Activated T-cell treated with anti-CD3 and anti-CD28 coated beads, Interleukin-2, amount 50 U/mL, for 4 hours (primary cell): ENCODE results near the gene ZNF470. TPM values are rescaled to one million over a fixed set of nuclear protein-coding genes. Genes with fewer than 3 reads are reported as not detected.
A peak's percentile ranks its signal among the peaks of the same experiment; 100 is the strongest.

Experiments
- ATAC-seq, 2 donors: fragments of 200-7000 bp; cut with Tn5 transposase; one replicate each; pipeline ENCODE4 v1.10.0; 2021
- DNase-seq: peaks from one replicate; pipeline ENCODE4 v3.0.0-alpha.2; 2020
- H3K27me3 Mint-ChIP-seq: one replicate; pipeline ENCODE4 v1.8.0; 2021; ENCODE audit warnings: low read depth, mixed read lengths
- H3K36me3 Mint-ChIP-seq: one replicate; pipeline ENCODE4 v1.8.0; 2022; ENCODE audit warnings: mixed read lengths; ENCODE audit not compliant: insufficient read depth
- H3K4me1 Mint-ChIP-seq: one replicate; pipeline ENCODE4 v1.8.0; 2021; ENCODE audit warnings: low read depth, mixed read lengths
- H3K4me3 Mint-ChIP-seq: one replicate; pipeline ENCODE4 v1.8.0; 2021; ENCODE audit warnings: mild to moderate bottlenecking, moderate library complexity, mixed read lengths
- H3K9me3 Mint-ChIP-seq: one replicate; pipeline ENCODE4 v1.8.0; 2021; ENCODE audit warnings: mixed read lengths
- total RNA-seq, 3 donors: library from RNA; stranded (reverse); gene quantifications; one replicate each; pipeline ENCODE4 v1.2.1, GENCODE V29; 2021

ZNF470 gene
- total RNA-seq, 3 donors from 2014 or later, result 1.4 to 1.8 (median 1.7) TPM

- no peak for ATAC-seq
- no peak for DNase-seq
- Mint-ChIP-seq H3K9me3 (peaks cover 25% of the 10 kb centered on the region), H3K4me3 (peak overlapping the region; percentile 96), H3K27me3 (no peaks in the 10 kb centered on the region), H3K4me1 (peaks cover 17% of the 10 kb centered on the region), H3K36me3 (peaks cover 20% of the 10 kb centered on the region)
These were observed 27.1 kb downstream of the ZNF470 start for GRCh38 chr19:56594446-56594782.

- H3K36me3 Mint-ChIP-seq, result peaks cover 20% of the 10 kb centered on the region
- peaks cover 17% of the 10 kb centered on the region for H3K4me1 Mint-ChIP-seq
- peaks cover 25% of the 10 kb centered on the region for H3K9me3 Mint-ChIP-seq
- H3K4me3 Mint-ChIP-seq, result peak within 1 kb of the TSS; percentile 96
- no peaks in the 10 kb centered on the region for H3K27me3 Mint-ChIP-seq
- ATAC-seq (peak; percentile 97 to 99), DNase-seq (peak; percentile 83)
These were observed 27.7 kb downstream of the ZNF470 start, which contains the start of gene ZNF71 for GRCh38 chr19:56594783-56595547. Gene ZNF71 (plus strand): TSS chr19:56595302. CDS start chr19:56601559, 6,257 bp downstream.

- H3K9me3 Mint-ChIP-seq, result peaks cover 24% of the 10 kb centered on the region
- DNase-seq, result no peak
- H3K4me1 Mint-ChIP-seq, result peaks cover 18% of the 10 kb centered on the region
- ATAC-seq, result peak; percentile 27 to 41
- no peaks in the 10 kb centered on the region for H3K27me3 Mint-ChIP-seq
- peak overlapping the region; percentile 96 for H3K4me3 Mint-ChIP-seq
- peaks cover 21% of the 10 kb centered on the region for H3K36me3 Mint-ChIP-seq
These were observed 28.3 kb downstream of the ZNF470 start for GRCh38 chr19:56595548-56595899.

- peak overlapping the region; percentile 96 for H3K4me3 Mint-ChIP-seq
- peaks cover 33% of the 10 kb centered on the region for H3K36me3 Mint-ChIP-seq
- ATAC-seq (no peak), DNase-seq (no peak)
- peaks cover 19% of the 10 kb centered on the region for H3K4me1 Mint-ChIP-seq
- peaks cover 25% of the 10 kb centered on the region for H3K9me3 Mint-ChIP-seq
- H3K27me3 Mint-ChIP-seq, result no peaks in the 10 kb centered on the region
These were observed 29.4 kb downstream of the ZNF470 start for GRCh38 chr19:56596676-56597075.

- Mint-ChIP-seq H3K4me3 (no peak overlapping the region), H3K9me3 (peaks cover 29% of the 10 kb centered on the region), H3K36me3 (peaks cover 42% of the 10 kb centered on the region), H3K27me3 (no peaks in the 10 kb centered on the region), H3K4me1 (peaks cover 20% of the 10 kb centered on the region)
- no peak for ATAC-seq
- no peak for DNase-seq
These were observed 30.4 kb downstream of the ZNF470 start for GRCh38 chr19:56597696-56598095.

GRCh38 chr19:56601375-56601774 is 34.1 kb downstream of the ZNF470 start:
- Mint-ChIP-seq H3K4me1 (peaks cover 12% of the 10 kb centered on the region), H3K4me3 (no peak overlapping the region), H3K9me3 (peaks cover 34% of the 10 kb centered on the region), H3K36me3 (peaks cover 62% of the 10 kb centered on the region), H3K27me3 (no peaks in the 10 kb centered on the region)
- ATAC-seq, result no peak
- DNase-seq, result no peak

GRCh38 chr19:56603829-56604228 is 36.6 kb downstream of the ZNF470 start:
- DNase-seq, result no peak
- H3K36me3 Mint-ChIP-seq, result peaks cover 66% of the 10 kb centered on the region
- no peak for ATAC-seq
- no peaks in the 10 kb centered on the region for H3K27me3 Mint-ChIP-seq
- H3K9me3 Mint-ChIP-seq, result peaks cover 40% of the 10 kb centered on the region
- H3K4me3 Mint-ChIP-seq, result no peak overlapping the region
- peaks cover 7% of the 10 kb centered on the region for H3K4me1 Mint-ChIP-seq

- ATAC-seq (no peak), DNase-seq (no peak)
- H3K4me3 Mint-ChIP-seq, result no peak overlapping the region
- peaks cover 3% of the 10 kb centered on the region for H3K4me1 Mint-ChIP-seq
- H3K9me3 Mint-ChIP-seq, result peaks cover 50% of the 10 kb centered on the region
- peaks cover 63% of the 10 kb centered on the region for H3K36me3 Mint-ChIP-seq
- no peaks in the 10 kb centered on the region for H3K27me3 Mint-ChIP-seq
These were observed 41.2 kb downstream of the ZNF470 start for GRCh38 chr19:56608274-56608964.

- DNase-seq (no peak), ATAC-seq (no peak)
- no peak overlapping the region for H3K4me3 Mint-ChIP-seq
- H3K36me3 Mint-ChIP-seq, result peaks cover 77% of the 10 kb centered on the region
- no peaks in the 10 kb centered on the region for H3K27me3 Mint-ChIP-seq
- H3K4me1 Mint-ChIP-seq, result peaks cover 3% of the 10 kb centered on the region
- H3K9me3 Mint-ChIP-seq, result peaks cover 73% of the 10 kb centered on the region
These were observed 44.0 kb downstream of the ZNF470 start for GRCh38 chr19:56611288-56611687.

GRCh38 chr19:56612737-56613136 is 45.5 kb downstream of the ZNF470 start:
- H3K27me3 Mint-ChIP-seq, result no peaks in the 10 kb centered on the region
- H3K9me3 Mint-ChIP-seq, result peaks cover 83% of the 10 kb centered on the region
- H3K4me1 Mint-ChIP-seq, result peaks cover 3% of the 10 kb centered on the region
- ATAC-seq (no peak), DNase-seq (no peak)
- no peak overlapping the region for H3K4me3 Mint-ChIP-seq
- H3K36me3 Mint-ChIP-seq, result peaks cover 83% of the 10 kb centered on the region

- DNase-seq (no peak), ATAC-seq (no peak)
- Mint-ChIP-seq H3K36me3 (peaks cover 84% of the 10 kb centered on the region), H3K27me3 (no peaks in the 10 kb centered on the region), H3K4me3 (no peak overlapping the region), H3K9me3 (peaks cover 82% of the 10 kb centered on the region), H3K4me1 (peaks cover 3% of the 10 kb centered on the region)
These were observed 46.4 kb downstream of the ZNF470 start for GRCh38 chr19:56613639-56614038.

- Mint-ChIP-seq H3K4me1 (no peaks in the 10 kb centered on the region), H3K36me3 (peaks cover 85% of the 10 kb centered on the region)
These were observed 50.3 kb downstream of the ZNF470 start for GRCh38 chr19:56617531-56617930.

GRCh38 chr19:56619121-56619520 is 51.9 kb downstream of the ZNF470 start:
- H3K4me1 Mint-ChIP-seq, result no peaks in the 10 kb centered on the region
- no peak overlapping the region for H3K4me3 Mint-ChIP-seq
- ATAC-seq, result no peak
- no peaks in the 10 kb centered on the region for H3K27me3 Mint-ChIP-seq
- peaks cover 84% of the 10 kb centered on the region for H3K36me3 Mint-ChIP-seq
- peaks cover 71% of the 10 kb centered on the region for H3K9me3 Mint-ChIP-seq
- DNase-seq, result no peak

More at GRCh38 chr19:56617531-56617930, 50.3 kb downstream of the ZNF470 start:
- H3K4me3 Mint-ChIP-seq, result no peak overlapping the region
- H3K27me3 Mint-ChIP-seq, result no peaks in the 10 kb centered on the region
- H3K9me3 Mint-ChIP-seq, result peaks cover 74% of the 10 kb centered on the region
- DNase-seq, result no peak
- ATAC-seq, result no peak

- peaks cover 59% of the 10 kb centered on the region for H3K36me3 Mint-ChIP-seq
- peaks cover 55% of the 10 kb centered on the region for H3K9me3 Mint-ChIP-seq
- no peaks in the 10 kb centered on the region for H3K27me3 Mint-ChIP-seq
- ATAC-seq (no peak), DNase-seq (no peak)
- no peaks in the 10 kb centered on the region for H3K4me1 Mint-ChIP-seq
- no peak overlapping the region for H3K4me3 Mint-ChIP-seq
These were observed 55.1 kb downstream of the ZNF470 start for GRCh38 chr19:56622374-56622773.

- DNase-seq (no peak), ATAC-seq (no peak)
- no peaks in the 10 kb centered on the region for H3K4me1 Mint-ChIP-seq
- H3K4me3 Mint-ChIP-seq, result no peak overlapping the region
- H3K36me3 Mint-ChIP-seq, result peaks cover 52% of the 10 kb centered on the region
- H3K27me3 Mint-ChIP-seq, result no peaks in the 10 kb centered on the region
- H3K9me3 Mint-ChIP-seq, result peaks cover 55% of the 10 kb centered on the region
These were observed 55.7 kb downstream of the ZNF470 start for GRCh38 chr19:56623006-56623405.
